WERI-Rb-1 (cell line): ENCODE results near the gene TRAIP.
A peak's percentile ranks its signal among the peaks of the same experiment; 100 is the strongest.

Source experiments
- DNase-seq: peaks from one replicate; pipeline ENCODE4 v3.0.0-alpha.2; 2020
- H3K27ac ChIP-seq: fragments of 250-450 bp; sonication (Bioruptor Pico); 2 replicates; pipeline ENCODE4 v1.5.1; 2020; ENCODE audit warnings: mild to moderate bottlenecking, moderate library complexity
- H3K27me3 ChIP-seq: fragments of 250-450 bp; sonication (Bioruptor Pico); 2 replicates; pipeline ENCODE4 v1.5.1; 2021; ENCODE audit warnings: mild to moderate bottlenecking, low read depth, moderate library complexity; ENCODE audit not compliant: insufficient read depth, severe bottlenecking
- H3K36me3 ChIP-seq: fragments of 250-450 bp; sonication (Bioruptor Pico); 2 replicates; pipeline ENCODE4 v1.5.1; 2020; ENCODE audit warnings: mild to moderate bottlenecking, moderate library complexity
- H3K4me3 ChIP-seq: 2 replicates; pipeline ENCODE4 v1.5.1; 2011; ENCODE audit warnings: low read depth, mild to moderate bottlenecking, control low read depth, low read length
- H3K9me3 ChIP-seq: fragments of 250-450 bp; sonication (Bioruptor Pico); 2 replicates; pipeline ENCODE4 v1.5.1; 2021; ENCODE audit warnings: mild to moderate bottlenecking, moderate library complexity; ENCODE audit not compliant: severe bottlenecking
- TF ChIP-seq, protein P1 (sequence below): IDR thresholded peaks from 2 replicates; pipeline ENCODE4 v1.5.1; 2011; ENCODE audit warnings: low read depth, mild to moderate bottlenecking, control low read depth, inconsistent platforms, low read length

TRAIP gene

DNA sequence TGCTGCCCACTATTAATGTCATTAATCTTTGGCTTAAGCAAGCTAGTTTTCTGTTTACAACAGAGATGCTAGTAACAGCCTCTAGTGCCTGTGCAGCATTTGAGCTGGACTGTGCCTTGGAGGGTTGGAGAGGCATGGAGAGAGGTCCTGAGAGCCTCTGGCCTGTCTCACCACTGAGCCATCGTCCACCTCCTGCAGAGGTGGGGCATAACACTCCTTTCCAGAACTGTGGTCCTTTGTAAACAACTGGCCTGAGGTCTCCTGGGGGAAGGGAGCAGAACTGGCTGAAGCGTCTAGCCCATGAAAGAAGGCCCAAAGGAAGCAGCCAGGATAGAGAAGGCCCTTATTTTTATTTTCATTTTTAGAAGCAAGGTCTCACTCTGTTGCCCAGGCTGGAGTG, 23.4 kb upstream of the TRAIP start:
- Histone ChIP-seq H3K9me3 (no peaks in the 10 kb centered on the region), H3K27ac (0 out of 2 replicates have a peak overlapping the region, but pooled peaks have one; percentile 27), H3K4me3 (no peak overlapping the region), H3K27me3 (no peaks in the 10 kb centered on the region), H3K36me3 (no peaks in the 10 kb centered on the region)
- TF ChIP-seq, protein P1, sequence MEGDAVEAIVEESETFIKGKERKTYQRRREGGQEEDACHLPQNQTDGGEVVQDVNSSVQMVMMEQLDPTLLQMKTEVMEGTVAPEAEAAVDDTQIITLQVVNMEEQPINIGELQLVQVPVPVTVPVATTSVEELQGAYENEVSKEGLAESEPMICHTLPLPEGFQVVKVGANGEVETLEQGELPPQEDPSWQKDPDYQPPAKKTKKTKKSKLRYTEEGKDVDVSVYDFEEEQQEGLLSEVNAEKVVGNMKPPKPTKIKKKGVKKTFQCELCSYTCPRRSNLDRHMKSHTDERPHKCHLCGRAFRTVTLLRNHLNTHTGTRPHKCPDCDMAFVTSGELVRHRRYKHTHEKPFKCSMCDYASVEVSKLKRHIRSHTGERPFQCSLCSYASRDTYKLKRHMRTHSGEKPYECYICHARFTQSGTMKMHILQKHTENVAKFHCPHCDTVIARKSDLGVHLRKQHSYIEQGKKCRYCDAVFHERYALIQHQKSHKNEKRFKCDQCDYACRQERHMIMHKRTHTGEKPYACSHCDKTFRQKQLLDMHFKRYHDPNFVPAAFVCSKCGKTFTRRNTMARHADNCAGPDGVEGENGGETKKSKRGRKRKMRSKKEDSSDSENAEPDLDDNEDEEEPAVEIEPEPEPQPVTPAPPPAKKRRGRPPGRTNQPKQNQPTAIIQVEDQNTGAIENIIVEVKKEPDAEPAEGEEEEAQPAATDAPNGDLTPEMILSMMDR: no peak
- DNase-seq: no peak

DNA sequence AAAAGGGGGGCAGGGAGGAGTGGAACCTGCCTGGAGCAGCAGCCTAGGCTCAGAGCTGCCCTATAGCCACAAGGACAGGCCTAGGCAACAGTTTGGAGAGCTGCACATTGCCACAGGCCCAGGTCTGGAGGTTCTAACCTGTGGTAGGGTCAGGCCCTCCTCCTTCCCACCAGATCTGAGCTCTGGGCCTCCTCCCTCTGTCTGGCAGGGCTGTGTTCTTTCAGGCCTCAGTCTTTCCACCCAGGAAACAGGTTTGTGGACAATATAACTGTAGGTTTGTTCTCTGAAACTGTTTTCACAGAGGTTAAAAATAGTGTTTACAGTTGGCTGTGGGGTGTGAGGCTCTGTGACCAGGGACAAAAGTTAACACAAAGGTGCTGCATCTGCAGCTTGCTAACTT, 22.3 kb upstream of the TRAIP start:
- no peaks in the 10 kb centered on the region for H3K27me3 ChIP-seq
- no peaks in the 10 kb centered on the region for H3K9me3 ChIP-seq
- TF ChIP-seq, protein P1: no peak
- no peak overlapping the region for H3K4me3 ChIP-seq
- no peak for DNase-seq
- H3K36me3 ChIP-seq: no peaks in the 10 kb centered on the region
- H3K27ac ChIP-seq: no peak overlapping the region

- Histone ChIP-seq H3K27ac (no peak overlapping the region), H3K4me3 (no peak overlapping the region), H3K9me3 (no peaks in the 10 kb centered on the region), H3K27me3 (no peaks in the 10 kb centered on the region), H3K36me3 (no peaks in the 10 kb centered on the region)
- DNase-seq: no peak
- TF ChIP-seq, protein P1: no peak
Measured at GRCh38 chr3:49877716-49878115, 21.4 kb upstream of the TRAIP start.

GRCh38 chr3:49876567-49876966, 20.2 kb upstream of the TRAIP start:
- H3K9me3 ChIP-seq: no peaks in the 10 kb centered on the region
- H3K36me3 ChIP-seq: no peaks in the 10 kb centered on the region
- DNase-seq: no peak
- TF ChIP-seq, protein P1: no peak
- H3K27ac ChIP-seq: no peak overlapping the region
- H3K4me3 ChIP-seq: no peak overlapping the region
- H3K27me3 ChIP-seq: no peaks in the 10 kb centered on the region

DNA sequence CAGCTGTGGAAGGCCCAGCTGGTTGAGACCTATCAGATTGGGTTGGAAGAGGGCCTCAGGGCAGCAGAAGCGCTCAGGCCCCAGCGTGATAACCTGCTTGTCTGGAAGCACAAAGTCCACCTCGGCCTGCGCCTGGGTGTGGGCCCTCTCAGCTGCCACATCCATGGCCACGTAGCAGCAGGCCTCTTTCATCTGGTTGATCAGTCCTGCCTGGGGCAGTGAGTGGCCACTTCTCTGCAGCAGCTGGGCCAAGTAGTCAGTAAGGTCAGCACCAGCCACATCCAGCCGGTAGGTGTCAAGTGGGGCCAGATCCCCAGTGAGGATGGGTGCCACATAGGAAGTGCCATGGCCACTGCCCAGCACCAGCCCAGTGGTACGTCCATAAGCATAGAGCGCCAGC, 17.3 kb upstream of the TRAIP start:
- DNase-seq: no peak
- TF ChIP-seq, protein P1: no peak
- H3K27ac ChIP-seq: no peak overlapping the region
- no peak overlapping the region for H3K4me3 ChIP-seq
- no peaks in the 10 kb centered on the region for H3K27me3 ChIP-seq
- no peaks in the 10 kb centered on the region for H3K9me3 ChIP-seq
- no peaks in the 10 kb centered on the region for H3K36me3 ChIP-seq

DNA sequence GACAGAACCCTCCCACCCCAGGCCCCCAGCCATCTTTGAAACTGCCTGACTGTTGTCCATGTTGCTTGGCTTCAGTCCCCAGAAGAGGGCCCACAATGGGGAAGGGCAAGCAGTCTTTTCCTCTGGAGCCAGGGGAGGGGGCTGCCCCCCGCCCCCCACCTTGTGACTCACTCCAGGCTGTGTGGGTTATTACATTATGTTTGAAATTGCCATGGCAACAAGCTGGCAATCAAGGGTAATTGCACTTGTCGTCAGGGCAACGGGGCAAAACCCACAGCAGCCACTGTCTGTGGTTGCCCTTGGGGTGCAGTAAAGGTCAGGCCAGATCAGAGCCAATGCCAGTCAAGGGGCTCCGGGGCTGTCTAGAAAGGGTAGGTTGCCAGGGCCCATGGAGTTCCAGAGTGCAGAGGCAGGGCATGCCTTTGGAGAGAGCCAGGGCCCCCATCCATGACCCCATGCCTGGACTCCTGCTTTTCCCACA, 16.5 kb upstream of the TRAIP start:
- no peaks in the 10 kb centered on the region for H3K36me3 ChIP-seq
- no peaks in the 10 kb centered on the region for H3K9me3 ChIP-seq
- H3K27me3 ChIP-seq: no peaks in the 10 kb centered on the region
- no peak overlapping the region for H3K4me3 ChIP-seq
- H3K27ac ChIP-seq: no peak overlapping the region
- TF ChIP-seq, protein P1: no peak
- no peak for DNase-seq
